Gastroesophageal sphincter (tissue), 4 donors: ENCODE results near the gene INSIG1. TPM values are rescaled to one million over a fixed set of nuclear protein-coding genes. Genes with fewer than 3 reads are reported as not detected.

Experiments
- ATAC-seq: fragments of 150-250 bp; one replicate; pipeline ENCODE4 v1.9.1; 2016; ENCODE audit warnings: mild to moderate bottlenecking, moderate library complexity
- H3K27ac ChIP-seq, 4 donors: fragments of 200-600 bp; sonication (generic) in 3 of 4; 1 replicate in 3 of 4; 2 replicates in 1 of 4; pipeline ENCODE4 v1.5.1; 2016 to 2019
- H3K27me3 ChIP-seq: fragments of 200-600 bp; sonication (generic); one replicate; pipeline ENCODE4 v1.5.1; 2019
- H3K36me3 ChIP-seq, 2 donors: fragments of 200-600 bp; sonication (generic); one replicate each; pipeline ENCODE4 v1.5.1; 2019; ENCODE audit warnings: control low read depth in 1 of 2
- H3K4me1 ChIP-seq, 3 donors: fragments of 200-600 bp; sonication (generic); 1 replicate in 2 of 3; 2 replicates in 1 of 3; pipeline ENCODE4 v1.5.1; 2016 to 2019; ENCODE audit warnings: control low read depth in 2 of 3
- H3K4me3 ChIP-seq, 2 donors: fragments of 200-600 bp; sonication (generic); one replicate each; pipeline ENCODE4 v1.5.1; 2019; ENCODE audit warnings: mild to moderate bottlenecking in 1 of 2, moderate library complexity in 1 of 2
- H3K9me3 ChIP-seq, 3 donors: fragments of 200-600 bp; sonication (generic); one replicate each; pipeline ENCODE4 v1.5.1; 2017 to 2019; ENCODE audit warnings: control low read depth in 2 of 3
- CTCF ChIP-seq, 4 experiments: fragments of 200-600 bp in 2 of 4; fragments of 450-650 bp in 2 of 4; sonication (generic) in 1 of 4; IDR thresholded peaks; one replicate each; pipeline ENCODE4 v1.5.1; 2017 to 2019; ENCODE audit warnings: antibody characterized with exemption in 4 of 4, mild to moderate bottlenecking in 2 of 4, moderate library complexity in 2 of 4
- EP300 ChIP-seq: sonication (generic); formaldehyde crosslinking; IDR thresholded peaks from one replicate; pipeline ENCODE4 v1.6.1; 2017; ENCODE audit warnings: antibody characterized with exemption, mild to moderate bottlenecking
- POLR2A ChIP-seq, 2 donors: fragments of 450-650 bp; IDR thresholded peaks; one replicate each; pipeline ENCODE4 v1.6.1; 2017; ENCODE audit warnings: antibody characterized with exemption in 2 of 2, mild to moderate bottlenecking in 2 of 2, moderate library complexity in 1 of 2
- POLR2AphosphoS5 ChIP-seq: sonication (generic); formaldehyde crosslinking; IDR thresholded peaks from one replicate; pipeline ENCODE4 v1.6.1; 2017; ENCODE audit warnings: antibody characterized with exemption
- WGBS, 2 donors: methylation state at CpG; one replicate each; pipeline ENCODE4 v1.1.5; 2018; ENCODE audit warnings: low coverage in 1 of 2; 5-methylcytosine and 5-hydroxymethylcytosine counted together
- total RNA-seq, 4 donors: library from RNA; depleted of rRNA; stranded (reverse); fragments of >200 nt; gene quantifications; one replicate each; pipeline ENCODE4 v1.1.0, GENCODE V29; 2016

INSIG1 gene
- total RNA-seq, 4 donors from 2014 or later = 18.8 to 52.1 (median 30.7) TPM

- no peak for ATAC-seq
- peaks cover 41% of the 10 kb centered on the region for H3K27me3 ChIP-seq
- no peak for TF ChIP-seq EP300
- TF ChIP-seq CTCF (IDR thresholded peaks at IDR 0.05) = no peak
- no peak for TF ChIP-seq POLR2A (IDR thresholded peaks at IDR 0.05)
- TF ChIP-seq POLR2AphosphoS5 = no peak
- no peak overlapping the region for H3K4me3 ChIP-seq
- H3K27ac ChIP-seq = no peak overlapping the region
- peaks cover 0 to 10% (median 4%) of the 10 kb centered on the region in 3 donors for H3K4me1 ChIP-seq
- no peaks in the 10 kb centered on the region for H3K36me3 ChIP-seq
- 85 to 93% methylated on average over 8 to 14 of the region's 24 CpGs for WGBS, 2 donors
- no peaks in the 10 kb centered on the region for H3K9me3 ChIP-seq
These were observed 44.7 kb upstream of the INSIG1 start for GRCh38 chr7:155252892-155253501.

GRCh38 chr7:155254018-155254417, 43.7 kb upstream of the INSIG1 start:
- H3K4me1 ChIP-seq = peaks cover 0 to 13% (median 6%) of the 10 kb centered on the region in 3 donors
- no peak overlapping the region for H3K27ac ChIP-seq
- H3K4me3 ChIP-seq = no peak overlapping the region
- H3K36me3 ChIP-seq = no peaks in the 10 kb centered on the region
- peaks cover 41% of the 10 kb centered on the region for H3K27me3 ChIP-seq
- H3K9me3 ChIP-seq = no peaks in the 10 kb centered on the region
- ATAC-seq = no peak
- WGBS, 2 donors = 96% methylated on average over 4 of the region's 8 CpGs; no CpG with 5 or more reads in 1 of the 2 donors
- no peak for TF ChIP-seq POLR2A (IDR thresholded peaks at IDR 0.05)
- TF ChIP-seq EP300 = no peak

GRCh38 chr7:155255071-155255470, 42.6 kb upstream of the INSIG1 start:
- H3K27me3 ChIP-seq = peaks cover 44% of the 10 kb centered on the region
- no peak overlapping the region for H3K4me3 ChIP-seq
- no peak for ATAC-seq
- TF ChIP-seq POLR2A (IDR thresholded peaks at IDR 0.05) = no peak
- no peak for TF ChIP-seq POLR2AphosphoS5
- no peak for TF ChIP-seq CTCF (IDR thresholded peaks at IDR 0.05)
- TF ChIP-seq EP300 = no peak
- no peak overlapping the region for H3K27ac ChIP-seq
- no peaks in the 10 kb centered on the region for H3K36me3 ChIP-seq
- 80 to 91% methylated on average over 1 to 6 of the region's 10 CpGs for WGBS, 2 donors
- H3K4me1 ChIP-seq = peaks cover 0 to 13% (median 6%) of the 10 kb centered on the region in 3 donors
- no peaks in the 10 kb centered on the region for H3K9me3 ChIP-seq

GRCh38 chr7:155255621-155256020, 42.1 kb upstream of the INSIG1 start:
- WGBS, 2 donors = 80 to 83% methylated on average over 4 to 6 of the region's 6 CpGs
- H3K36me3 ChIP-seq = no peaks in the 10 kb centered on the region

GRCh38 chr7:155256081-155256760, 41.5 kb upstream of the INSIG1 start:
- WGBS, 2 donors = 93% methylated on average over 3 to 4 of the region's 18 CpGs
- no peak for ATAC-seq
- no peak overlapping the region for H3K4me3 ChIP-seq
- H3K27ac ChIP-seq = no peak overlapping the region
- TF ChIP-seq POLR2AphosphoS5 (no peak), EP300 (no peak), CTCF (IDR thresholded peaks at IDR 0.05) (no peak), POLR2A (IDR thresholded peaks at IDR 0.05) (no peak)
- no peaks in the 10 kb centered on the region for H3K9me3 ChIP-seq
- peaks cover 0 to 13% (median 6%) of the 10 kb centered on the region in 3 donors for H3K4me1 ChIP-seq
- H3K36me3 ChIP-seq = no peaks in the 10 kb centered on the region
- H3K27me3 ChIP-seq = peaks cover 42% of the 10 kb centered on the region

More at GRCh38 chr7:155255621-155256020, 42.1 kb upstream of the INSIG1 start:
- TF ChIP-seq POLR2AphosphoS5 (no peak), CTCF (IDR thresholded peaks at IDR 0.05) (no peak), EP300 (no peak), POLR2A (IDR thresholded peaks at IDR 0.05) (no peak)
- Histone ChIP-seq H3K4me1 (peaks cover 0 to 13% (median 6%) of the 10 kb centered on the region in 3 donors), H3K27ac (no peak overlapping the region), H3K9me3 (no peaks in the 10 kb centered on the region), H3K4me3 (no peak overlapping the region), H3K27me3 (peaks cover 43% of the 10 kb centered on the region)
- no peak for ATAC-seq
